OCI-M1 (cell line): ENCODE measurements around the gene TMBIM6.
"Not testable (repeated sequence)": the region's sequence is repeated elsewhere in the genome, so short reads cannot be mapped to it uniquely, and the experiment has no call there.

Experiments used
- DNase-seq: peaks from one replicate; lab custom pipeline; 2025; lab: John Stamatoyannopoulos, UW

TMBIM6 gene

GRCh38 chr12:49776413-49776812, 35.1 kb downstream of the TMBIM6 start:
- peak; percentile 90 for DNase-seq

- peak; percentile 58 for DNase-seq
These were observed 35.5 kb downstream of the TMBIM6 start for GRCh38 chr12:49776858-49777257.

- no peak for DNase-seq
These were observed 36.0 kb downstream of the TMBIM6 start for GRCh38 chr12:49777341-49777740.

GRCh38 chr12:49777800-49778748, 36.7 kb downstream of the TMBIM6 start:
- DNase-seq, result peak; percentile 63

GRCh38 chr12:49779581-49779980, 38.2 kb downstream of the TMBIM6 start:
- DNase-seq, result peak; percentile 8

- not testable (repeated sequence) for DNase-seq
These were observed 39.6 kb downstream of the TMBIM6 start for GRCh38 chr12:49780914-49781313.

- DNase-seq, result peak; percentile 87
These were observed 42.7 kb downstream of the TMBIM6 start for GRCh38 chr12:49783917-49784676.

- peak; percentile 67 for DNase-seq
These were observed 43.5 kb downstream of the TMBIM6 start for GRCh38 chr12:49784756-49785409.

GRCh38 chr12:49787672-49788071, 46.3 kb downstream of the TMBIM6 start:
- no peak for DNase-seq

GRCh38 chr12:49789992-49790391, 48.6 kb downstream of the TMBIM6 start:
- no peak for DNase-seq

GRCh38 chr12:49790741-49791555, 49.6 kb downstream of the TMBIM6 start:
- DNase-seq, result no peak

- no peak for DNase-seq
These were observed 50.3 kb downstream of the TMBIM6 start for GRCh38 chr12:49791700-49792099.

- DNase-seq, result no peak
These were observed 51.0 kb downstream of the TMBIM6 start for GRCh38 chr12:49792181-49792970.

GRCh38 chr12:49792976-49793580, 51.7 kb downstream of the TMBIM6 start:
- no peak for DNase-seq

- DNase-seq, result no peak
These were observed 52.3 kb downstream of the TMBIM6 start for GRCh38 chr12:49793620-49794019.

- no peak for DNase-seq
These were observed 52.7 kb downstream of the TMBIM6 start for GRCh38 chr12:49794021-49794420.

- no peak for DNase-seq
These were observed 53.7 kb downstream of the TMBIM6 start for GRCh38 chr12:49794811-49795653.

GRCh38 chr12:49795654-49796105, 54.3 kb downstream of the TMBIM6 start:
- DNase-seq, result no peak

- no peak for DNase-seq
These were observed 54.8 kb downstream of the TMBIM6 start for GRCh38 chr12:49796155-49796554.
